ENCODE data around the gene DYDC2. TPM values are rescaled to one million over a fixed set of nuclear protein-coding genes. Genes with fewer than 3 reads are reported as not detected.
"Not testable (repeated sequence)": the region's sequence is repeated elsewhere in the genome, so short reads cannot be mapped to it uniquely, and the experiment has no call there.

DYDC2 gene
- total RNA-seq, 2 donors from 2014 or later, result not detected

GRCh38 chr10:80344276-80344675, 12.3 kb upstream of the DYDC2 start:
- H3K27me3 Mint-ChIP-seq, result peaks cover 0 to 5% of the 10 kb centered on the region in 2 donors
- no peak overlapping the region for H3K27ac Mint-ChIP-seq
- no peaks in the 10 kb centered on the region for H3K4me1 Mint-ChIP-seq (ENCODE audit: low read depth in 2 of 2)
- no peak overlapping the region for H3K4me3 Mint-ChIP-seq
- no peak for DNase-seq (ENCODE audit: low spot score)
- H3K36me3 Mint-ChIP-seq, result no peaks in the 10 kb centered on the region
- no peaks in the 10 kb centered on the region for H3K9me3 Mint-ChIP-seq
- no peak for ATAC-seq

GRCh38 chr10:80344912-80345311, 11.7 kb upstream of the DYDC2 start:
- Mint-ChIP-seq H3K36me3 (no peaks in the 10 kb centered on the region), H3K4me1 (ENCODE audit: low read depth in 2 of 2) (no peaks in the 10 kb centered on the region), H3K4me3 (no peak overlapping the region), H3K27me3 (peaks cover 0 to 5% of the 10 kb centered on the region in 2 donors), H3K9me3 (no peaks in the 10 kb centered on the region), H3K27ac (no peak overlapping the region)
- ATAC-seq (no peak), DNase-seq (ENCODE audit: low spot score) (no peak)

GRCh38 chr10:80350251-80350650, 6.3 kb upstream of the DYDC2 start:
- Mint-ChIP-seq H3K27ac (no peak overlapping the region), H3K36me3 (no peaks in the 10 kb centered on the region), H3K4me3 (no peak overlapping the region), H3K9me3 (no peaks in the 10 kb centered on the region), H3K27me3 (peaks cover 20 to 21% of the 10 kb centered on the region in 2 donors), H3K4me1 (ENCODE audit: low read depth in 2 of 2) (no peaks in the 10 kb centered on the region)
- ATAC-seq, result no peak
- no peak for DNase-seq (ENCODE audit: low spot score)

GRCh38 chr10:80351220-80351619, 5.4 kb upstream of the DYDC2 start:
- Mint-ChIP-seq H3K4me3 (no peak overlapping the region), H3K36me3 (no peaks in the 10 kb centered on the region), H3K27me3 (peaks cover 25 to 28% of the 10 kb centered on the region in 2 donors), H3K27ac (no peak overlapping the region), H3K9me3 (no peaks in the 10 kb centered on the region), H3K4me1 (ENCODE audit: low read depth in 2 of 2) (no peaks in the 10 kb centered on the region)
- DNase-seq (ENCODE audit: low spot score), result no peak
- ATAC-seq, result no peak

- DNase-seq (ENCODE audit: low spot score) (no peak), ATAC-seq (peak in 1 of 2 donors; percentile 14)
- H3K4me1 Mint-ChIP-seq (ENCODE audit: low read depth in 2 of 2), result peaks cover 0 to 6% of the 10 kb centered on the region in 2 donors
- H3K27ac Mint-ChIP-seq, result no peak overlapping the region
- peak overlapping the region; percentile 64 for H3K4me3 Mint-ChIP-seq
- H3K9me3 Mint-ChIP-seq, result no peaks in the 10 kb centered on the region
- H3K27me3 Mint-ChIP-seq, result peaks cover 25 to 30% of the 10 kb centered on the region in 2 donors
- H3K36me3 Mint-ChIP-seq, result no peaks in the 10 kb centered on the region
Measured at GRCh38 chr10:80356989-80357850, 639 bp downstream of the DYDC2 start.

- no peak for ATAC-seq
- Mint-ChIP-seq H3K36me3 (no peaks in the 10 kb centered on the region), H3K9me3 (no peaks in the 10 kb centered on the region), H3K27me3 (peaks cover 27 to 30% of the 10 kb centered on the region in 2 donors), H3K27ac (no peak overlapping the region), H3K4me1 (ENCODE audit: low read depth in 2 of 2) (peaks cover 0 to 6% of the 10 kb centered on the region in 2 donors), H3K4me3 (no peak overlapping the region)
- DNase-seq (ENCODE audit: low spot score), result no peak
Measured at GRCh38 chr10:80357851-80358125, 1.2 kb downstream of the DYDC2 start.

GRCh38 chr10:80358925-80359324, 2.3 kb downstream of the DYDC2 start:
- not testable (repeated sequence) for ATAC-seq; H3K4me3 Mint-ChIP-seq; H3K36me3 Mint-ChIP-seq; DNase-seq (ENCODE audit: low spot score); H3K4me1 Mint-ChIP-seq (ENCODE audit: low read depth in 2 of 2); H3K27ac Mint-ChIP-seq; H3K9me3 Mint-ChIP-seq
- peaks cover 29 to 30% of the 10 kb centered on the region in 2 donors for H3K27me3 Mint-ChIP-seq

DNA sequence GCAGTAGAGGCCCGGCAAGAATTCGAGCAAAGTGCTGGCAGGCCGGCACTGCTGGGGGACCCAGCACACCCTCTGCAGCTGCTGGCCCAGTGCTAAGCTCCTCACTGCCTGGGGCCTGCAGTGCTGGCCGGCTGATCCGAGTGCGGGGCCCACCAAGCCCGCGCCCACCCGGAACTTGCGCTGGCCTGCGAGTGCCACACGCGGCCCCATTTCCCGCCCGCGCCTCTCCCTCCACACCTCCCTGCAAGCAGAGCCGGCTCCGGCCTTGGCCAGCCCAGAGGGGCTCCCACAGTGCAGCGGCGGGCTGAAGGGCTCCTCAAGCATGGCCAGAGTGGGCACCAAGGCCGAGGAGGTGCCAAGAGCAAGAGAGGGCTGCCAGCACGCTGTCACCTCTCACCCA, 3.1 kb downstream of the DYDC2 start:
- Mint-ChIP-seq H3K27me3 (peaks cover 31 to 33% of the 10 kb centered on the region in 2 donors), H3K4me1 (ENCODE audit: low read depth in 2 of 2) (peaks cover 0 to 6% of the 10 kb centered on the region in 2 donors), H3K4me3 (no peak overlapping the region), H3K27ac (no peak overlapping the region), H3K9me3 (no peaks in the 10 kb centered on the region), H3K36me3 (no peaks in the 10 kb centered on the region)
- ATAC-seq (peak in 1 of 2 donors; percentile 25), DNase-seq (ENCODE audit: low spot score) (no peak)

- Mint-ChIP-seq H3K27ac (no peak overlapping the region), H3K27me3 (peaks cover 15% of the 10 kb centered on the region in 2 donors), H3K4me3 (no peak overlapping the region), H3K4me1 (ENCODE audit: low read depth in 2 of 2) (no peaks in the 10 kb centered on the region), H3K36me3 (peaks cover 13% of the 10 kb centered on the region), H3K9me3 (peaks cover 8% of the 10 kb centered on the region)
- DNase-seq (ENCODE audit: low spot score) (no peak), ATAC-seq (no peak)
Measured at GRCh38 chr10:80365510-80365909, 8.9 kb downstream of the DYDC2 start.

GRCh38 chr10:80371467-80371866, 14.9 kb downstream of the DYDC2 start:
- no peak overlapping the region for H3K4me3 Mint-ChIP-seq
- ATAC-seq (no peak), DNase-seq (ENCODE audit: low spot score) (no peak)
- no peaks in the 10 kb centered on the region for H3K4me1 Mint-ChIP-seq (ENCODE audit: low read depth in 2 of 2)
- peaks cover 13% of the 10 kb centered on the region for H3K36me3 Mint-ChIP-seq
- H3K9me3 Mint-ChIP-seq, result peaks cover 8% of the 10 kb centered on the region
- no peak overlapping the region for H3K27ac Mint-ChIP-seq
- H3K27me3 Mint-ChIP-seq, result peaks cover 4 to 5% of the 10 kb centered on the region in 2 donors

DNA sequence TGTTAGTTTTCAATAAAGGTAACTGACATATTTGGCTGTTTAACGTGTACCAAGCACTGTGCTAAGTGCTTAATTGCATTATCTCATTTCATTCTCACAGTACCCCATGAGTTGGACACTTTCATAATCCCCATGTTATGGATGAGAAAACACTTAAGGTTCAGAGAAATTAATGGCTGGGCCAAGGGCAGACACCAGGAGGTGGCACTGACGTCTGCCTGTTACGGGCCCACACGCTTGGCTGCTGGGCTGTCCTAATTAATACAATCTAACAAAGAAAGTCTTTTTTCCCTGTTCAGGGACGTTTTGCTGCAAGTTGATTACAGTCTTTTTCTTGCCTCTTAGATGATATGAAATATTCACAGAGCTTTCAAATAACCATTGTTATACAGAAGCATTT, 16.1 kb downstream of the DYDC2 start:
- Mint-ChIP-seq H3K27me3 (peaks cover 5 to 10% of the 10 kb centered on the region in 2 donors), H3K4me1 (ENCODE audit: low read depth in 2 of 2) (no peaks in the 10 kb centered on the region), H3K9me3 (peaks cover 4% of the 10 kb centered on the region), H3K27ac (no peak overlapping the region), H3K4me3 (no peak overlapping the region), H3K36me3 (peaks cover 6% of the 10 kb centered on the region)
- ATAC-seq (no peak), DNase-seq (ENCODE audit: low spot score) (no peak)

DNA sequence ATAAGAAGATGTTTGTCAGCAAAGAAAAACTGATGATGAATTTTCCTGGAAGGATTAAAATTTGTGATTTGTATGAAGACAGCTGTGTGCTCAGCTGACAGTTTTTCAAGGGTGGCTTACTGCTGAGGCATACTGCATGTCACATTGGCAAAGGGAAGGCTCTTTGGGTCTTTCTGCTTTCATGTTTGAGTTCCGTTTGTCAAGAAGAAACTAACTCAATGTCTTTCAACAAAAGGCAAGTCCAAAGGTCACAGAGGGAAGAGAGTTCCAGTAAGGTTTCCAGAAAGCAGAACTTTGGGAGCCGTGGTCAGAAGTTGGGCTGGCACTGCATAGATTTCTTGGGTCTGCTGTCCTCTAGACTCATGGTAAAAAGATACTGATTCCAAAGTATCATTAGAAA, 16.9 kb downstream of the DYDC2 start:
- Mint-ChIP-seq H3K9me3 (no peaks in the 10 kb centered on the region), H3K27me3 (peaks cover 0 to 7% of the 10 kb centered on the region in 2 donors), H3K4me1 (ENCODE audit: low read depth in 2 of 2) (peaks cover 3 to 4% of the 10 kb centered on the region in 2 donors), H3K36me3 (no peaks in the 10 kb centered on the region), H3K4me3 (no peak overlapping the region), H3K27ac (no peak overlapping the region)
- ATAC-seq (no peak), DNase-seq (ENCODE audit: low spot score) (no peak)

- no peaks in the 10 kb centered on the region for H3K9me3 Mint-ChIP-seq
- ATAC-seq (no peak), DNase-seq (ENCODE audit: low spot score) (no peak)
- H3K36me3 Mint-ChIP-seq, result no peaks in the 10 kb centered on the region
- H3K27me3 Mint-ChIP-seq, result peaks cover 8 to 12% of the 10 kb centered on the region in 2 donors
- no peak overlapping the region for H3K27ac Mint-ChIP-seq
- peaks cover 4 to 5% of the 10 kb centered on the region in 2 donors for H3K4me1 Mint-ChIP-seq (ENCODE audit: low read depth in 2 of 2)
- H3K4me3 Mint-ChIP-seq, result no peak overlapping the region
Measured at GRCh38 chr10:80379701-80380100, 23.1 kb downstream of the DYDC2 start.

DNA sequence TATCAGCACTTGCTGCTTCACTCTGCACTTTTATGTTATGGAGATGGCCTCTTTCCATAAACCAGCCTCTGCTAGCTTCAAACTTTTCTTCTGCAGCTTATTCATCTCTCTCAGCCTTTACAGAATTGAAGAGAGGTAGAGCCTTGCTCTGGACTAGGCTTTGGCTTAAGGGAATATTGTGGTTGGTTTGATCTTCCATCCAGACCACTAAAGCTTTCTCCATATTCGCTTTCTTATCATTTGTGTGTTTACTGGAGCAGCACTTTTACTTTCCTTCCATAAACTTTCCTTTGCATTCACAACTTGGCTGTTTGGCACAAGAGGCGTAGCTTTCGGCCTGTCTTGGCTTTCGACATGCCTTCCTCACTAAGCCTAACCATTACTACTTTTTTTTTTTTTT, 23.6 kb downstream of the DYDC2 start:
- no peak for DNase-seq (ENCODE audit: low spot score)
- no peaks in the 10 kb centered on the region for H3K9me3 Mint-ChIP-seq
- H3K27ac Mint-ChIP-seq, result no peak overlapping the region
- no peaks in the 10 kb centered on the region for H3K36me3 Mint-ChIP-seq
- peaks cover 4 to 5% of the 10 kb centered on the region in 2 donors for H3K4me1 Mint-ChIP-seq (ENCODE audit: low read depth in 2 of 2)
- ATAC-seq, result no peak
- H3K4me3 Mint-ChIP-seq, result no peak overlapping the region
- peaks cover 8 to 12% of the 10 kb centered on the region in 2 donors for H3K27me3 Mint-ChIP-seq

- ATAC-seq (no peak), DNase-seq (ENCODE audit: low spot score) (no peak)
- H3K9me3 Mint-ChIP-seq, result no peaks in the 10 kb centered on the region
- no peak overlapping the region for H3K4me3 Mint-ChIP-seq
- peaks cover 8% of the 10 kb centered on the region in 2 donors for H3K27me3 Mint-ChIP-seq
- H3K27ac Mint-ChIP-seq, result no peak overlapping the region
- H3K36me3 Mint-ChIP-seq, result no peaks in the 10 kb centered on the region
- H3K4me1 Mint-ChIP-seq (ENCODE audit: low read depth in 2 of 2), result peaks cover 4 to 5% of the 10 kb centered on the region in 2 donors
Measured at GRCh38 chr10:80382989-80383388, 26.4 kb downstream of the DYDC2 start.
